IMR-90 (cell line): ENCODE data around the gene ABHD17C. TPM values are rescaled to one million over a fixed set of nuclear protein-coding genes. Genes with fewer than 3 reads are reported as not detected.

Source experiments
- ATAC-seq: fragments of 200-7000 bp; cut with Tn5 transposase; 2 replicates; pipeline ENCODE4 v1.9.1; 2020; ENCODE audit warnings: low read depth, mild to moderate bottlenecking, moderate library complexity
- BruUV-seq: library from RNA; stranded (reverse); fragments of 400-500 nt; replicated peaks from 2 replicates; lab custom pipeline; 2021; lab: Mats Ljungman, UMichigan
- CTCF ChIA-PET: fragments of 300-600 bp; formaldehyde crosslinking; extraction: SDS; loops from one replicate; lab custom pipeline; 2021; ENCODE audit warnings: antibody characterized with exemption; lab: Yijun Ruan, JAX
- POLR2A ChIA-PET: fragments of 300-600 bp; sonication (Branson Sonifier 250); formaldehyde crosslinking; loops from one replicate; lab custom pipeline; 2022; ENCODE audit warnings: antibody characterized with exemption; ENCODE audit not compliant: unreplicated experiment; lab: Charles Lee
- DNase-seq: peaks from one replicate; pipeline ENCODE4 v3.0.0; 2013
- H2AFZ ChIP-seq: replicated peaks from 2 replicates; pipeline ENCODE3; 2013; ENCODE audit warnings: low read length, mild to moderate bottlenecking; ENCODE audit not compliant: poor library complexity
- H2AK5ac ChIP-seq: 2 replicates; pipeline ENCODE4 v1.6.1; 2013; ENCODE audit warnings: low read depth, low read length, inconsistent platforms
- H2AK9ac ChIP-seq: replicated peaks from 2 replicates; pipeline ENCODE3; 2013; ENCODE audit warnings: mild to moderate bottlenecking, low read depth, low read length, moderate library complexity; ENCODE audit not compliant: poor library complexity
- H2BK120ac ChIP-seq: 2 replicates; pipeline ENCODE4 v1.6.1; 2013; ENCODE audit warnings: low read depth, low read length, inconsistent platforms
- H2BK15ac ChIP-seq: 3 replicates; pipeline ENCODE4 v1.6.1; 2013; ENCODE audit warnings: low read depth, low read length, inconsistent platforms
- H2BK20ac ChIP-seq: 2 replicates; pipeline ENCODE4 v1.6.1; 2013; ENCODE audit warnings: low read depth, mild to moderate bottlenecking, inconsistent platforms, low read length, moderate library complexity
- H2BK5ac ChIP-seq: 2 replicates; pipeline ENCODE4 v1.6.1; 2013; ENCODE audit warnings: mild to moderate bottlenecking, low read depth, low read length, inconsistent platforms; ENCODE audit not compliant: poor library complexity, severe bottlenecking
- H3K14ac ChIP-seq: replicated peaks from 2 replicates; pipeline ENCODE4 v1.6.1; 2013; ENCODE audit warnings: low read depth, low read length, inconsistent platforms
- H3K18ac ChIP-seq: 2 replicates; pipeline ENCODE4 v1.6.1; 2013; ENCODE audit warnings: low read depth, low read length, control low read depth
- H3K23ac ChIP-seq: 2 replicates; pipeline ENCODE4 v1.6.1; 2013; ENCODE audit warnings: low read depth, low read length, inconsistent platforms
- H3K27ac ChIP-seq: 2 replicates; pipeline ENCODE4 v1.5.1; 2013; ENCODE audit warnings: mild to moderate bottlenecking, control low read depth, low read length; ENCODE audit not compliant: insufficient read depth
- H3K27me3 ChIP-seq: 2 replicates; pipeline ENCODE4 v1.6.1; 2013; ENCODE audit warnings: low read length; ENCODE audit not compliant: control insufficient read depth, insufficient read depth
- H3K36me3 ChIP-seq: 2 replicates; pipeline ENCODE4 v1.6.1; 2013; ENCODE audit warnings: low read length, mixed read lengths; ENCODE audit not compliant: control insufficient read depth, insufficient read depth
- H3K4ac ChIP-seq: 2 replicates; pipeline ENCODE4 v1.6.1; 2013; ENCODE audit warnings: low read depth, low read length, inconsistent platforms
- H3K4me1 ChIP-seq: 2 replicates; pipeline ENCODE4 v1.6.1; 2013; ENCODE audit warnings: low read length, mixed read lengths; ENCODE audit not compliant: control insufficient read depth, insufficient read depth
- H3K4me2 ChIP-seq: 2 replicates; pipeline ENCODE4 v1.6.1; 2013; ENCODE audit warnings: low read depth, mild to moderate bottlenecking, control low read depth, low read length, moderate library complexity
- H3K4me3 ChIP-seq: 2 replicates; pipeline ENCODE4 v1.5.1; 2013; ENCODE audit warnings: low read depth, mild to moderate bottlenecking, control low read depth, low read length, moderate library complexity; ENCODE audit not compliant: insufficient read depth
- H3K56ac ChIP-seq: 2 replicates; pipeline ENCODE4 v1.6.1; 2013; ENCODE audit warnings: low read length, inconsistent platforms; ENCODE audit not compliant: insufficient read depth; ENCODE audit errors: extremely low read depth
- H3K79me1 ChIP-seq, 2 experiments: 2 replicates each; pipeline ENCODE4 v1.6.1; 2013; ENCODE audit warnings: low read length in 2 of 2, inconsistent platforms in 1 of 2, low read depth in 1 of 2
- H3K9ac ChIP-seq: 2 replicates; pipeline ENCODE4 v1.6.1; 2013; ENCODE audit warnings: low read depth, low read length, control low read depth
- H3K9me1 ChIP-seq: 2 replicates; pipeline ENCODE4 v1.6.1; 2013; ENCODE audit warnings: low read length, inconsistent platforms; ENCODE audit not compliant: insufficient read depth
- H3K9me3 ChIP-seq: 2 replicates; pipeline ENCODE4 v1.6.1; 2013; ENCODE audit warnings: low read length; ENCODE audit not compliant: control insufficient read depth, insufficient read depth
- H4K20me1 ChIP-seq: 2 replicates; pipeline ENCODE4 v1.6.1; 2013; ENCODE audit warnings: low read length, inconsistent platforms; ENCODE audit not compliant: insufficient read depth
- H4K5ac ChIP-seq: 2 replicates; pipeline ENCODE4 v1.6.1; 2013; ENCODE audit warnings: mild to moderate bottlenecking, low read depth, low read length, control low read depth
- H4K8ac ChIP-seq, 2 experiments: 2 replicates each; pipeline ENCODE4 v1.6.1; 2013; ENCODE audit warnings: low read depth in 2 of 2, low read length in 2 of 2, control low read depth in 1 of 2, inconsistent platforms in 1 of 2
- H4K91ac ChIP-seq: 2 replicates; pipeline ENCODE4 v1.6.1; 2013; ENCODE audit warnings: low read depth, low read length, inconsistent platforms; ENCODE audit not compliant: insufficient read depth
- BHLHE40 ChIP-seq: fragments of 150-350 bp; IDR thresholded peaks from 2 replicates; pipeline ENCODE4 v1.6.1; 2016; ENCODE audit warnings: mild to moderate bottlenecking, low read depth, low read length
- CEBPB ChIP-seq: IDR thresholded peaks from 2 replicates; pipeline ENCODE4 v1.6.1; 2012; ENCODE audit warnings: low read depth, low read length, improper control_type of control experiment
- CHD1 ChIP-seq: IDR thresholded peaks from 2 replicates; pipeline ENCODE4 v1.6.1; 2012; ENCODE audit warnings: low read depth, low read length, improper control_type of control experiment
- CTCF ChIP-seq: conservative IDR thresholded peaks from 2 replicates; pipeline ENCODE4 v1.5.1; 2012; ENCODE audit warnings: mild to moderate bottlenecking, low read depth, low read length, improper control_type of control experiment
- ELK1 ChIP-seq: fragments of 150-350 bp; IDR thresholded peaks from 2 replicates; pipeline ENCODE4 v1.6.1; 2016; ENCODE audit warnings: low read depth, mild to moderate bottlenecking, low read length, moderate library complexity, borderline replicate concordance
- FOS ChIP-seq: fragments of 150-350 bp; IDR thresholded peaks from 2 replicates; pipeline ENCODE4 v1.6.1; 2016; ENCODE audit warnings: low read depth, low read length
- MAFK ChIP-seq: IDR thresholded peaks from 2 replicates; pipeline ENCODE4 v1.6.1; 2012; ENCODE audit warnings: low read depth, low read length, improper control_type of control experiment
- MAZ ChIP-seq: IDR thresholded peaks from 2 replicates; pipeline ENCODE4 v1.6.1; 2012; ENCODE audit warnings: low read depth, mild to moderate bottlenecking, low read length, improper control_type of control experiment, moderate library complexity, borderline replicate concordance
- MXI1 ChIP-seq: IDR thresholded peaks from 2 replicates; pipeline ENCODE4 v1.6.1; 2012; ENCODE audit warnings: low read depth, mild to moderate bottlenecking, low read length, moderate library complexity, borderline replicate concordance
- NFE2L2 ChIP-seq: fragments of 150-350 bp; IDR thresholded peaks from 2 replicates; pipeline ENCODE4 v1.6.1; 2016; ENCODE audit warnings: low read depth, mild to moderate bottlenecking, low read length
- POLR2A ChIP-seq: IDR thresholded peaks from 2 replicates; pipeline ENCODE4 v1.6.1; 2012; ENCODE audit warnings: mild to moderate bottlenecking, low read depth, low read length
- RCOR1 ChIP-seq: IDR thresholded peaks from 2 replicates; pipeline ENCODE4 v1.6.1; 2012; ENCODE audit warnings: mild to moderate bottlenecking, low read length, improper control_type of control experiment; ENCODE audit not compliant: insufficient replicate concordance
- RFX5 ChIP-seq: IDR thresholded peaks from 2 replicates; pipeline ENCODE4 v1.8.0; 2012; ENCODE audit warnings: low read depth, mild to moderate bottlenecking, low read length, moderate library complexity
- SMC3 ChIP-seq: fragments of 150-350 bp; IDR thresholded peaks from 2 replicates; pipeline ENCODE4 v1.6.1; 2016; ENCODE audit warnings: low read depth, mild to moderate bottlenecking, antibody characterized with exemption, low read length, moderate library complexity
- USF2 ChIP-seq: fragments of 150-350 bp; IDR thresholded peaks from 2 replicates; pipeline ENCODE4 v1.6.1; 2017; ENCODE audit warnings: mild to moderate bottlenecking, antibody characterized with exemption, low read length, low read depth
- WGBS, 2 experiments: methylation state at CpG; one replicate each; pipeline versions ENCODE4 v1.1.5 to v1.1.7; 2013; ENCODE audit warnings: missing lambda C conversion rate in 2 of 2; ENCODE audit not compliant: insufficient read length in 1 of 2; ENCODE audit errors: extremely low coverage in 2 of 2; 5-methylcytosine and 5-hydroxymethylcytosine counted together
- dilution Hi-C: fragments of 300-500 bp; cut with HindIII; formaldehyde crosslinking; loops from one replicate; pipeline ENCODE4 v1.14.3; 2018; ENCODE audit warnings: low sequenced_read_pairs; ENCODE audit not compliant: unreplicated experiment
- in situ Hi-C: fragments of 300-500 bp; cut with MboI; formaldehyde crosslinking; loops from 3 replicates; pipeline ENCODE4 v1.14.3; 2019; ENCODE audit warnings: low sequenced_read_pairs, inconsistent platforms, mixed read lengths
- intact Hi-C: fragments of 100-400 bp; cut with micrococcal nuclease; formaldehyde crosslinking; loops from 2 replicates; pipeline ENCODE4 v1.10.0; 2022
- polyA plus RNA-seq, 3 experiments: library from polyadenylated mRNA; depleted of rRNA; stranded (reverse); fragments of >200 nt; gene quantifications; 2 replicates each; pipeline ENCODE4 v1.2.3, GENCODE V29; 2012; ENCODE audit warnings: low replicate concordance in 1 of 3
- total RNA-seq: library from RNA; depleted of rRNA; stranded (reverse); fragments of >200 nt; gene quantifications from 2 replicates; pipeline ENCODE4 v1.2.3, GENCODE V29; 2012

The ABHD17C gene
- total and polyA plus RNA-seq, 2 of the 4 experiments (the other 2 are of a cell fraction): 5.4 to 10.3 TPM

GRCh38 chr15:80682201-80682600 is 12.9 kb upstream of the ABHD17C start:
- Histone ChIP-seq H4K8ac (no peak overlapping the region), H2BK20ac (no peak overlapping the region), H3K4me3 (no peak overlapping the region), H2BK120ac (no peak overlapping the region), H2AFZ (no peak overlapping the region), H3K27me3 (peaks cover 3% of the 10 kb centered on the region; the same call in 1 of the 2 replicates), H3K14ac (no peak overlapping the region), H3K23ac (no peak overlapping the region), H2BK5ac (no peak overlapping the region), H3K4me2 (no peak overlapping the region), H4K91ac (no peak overlapping the region), H3K27ac (no peak overlapping the region), H2AK5ac (no peak overlapping the region), H3K9me1 (no peaks in the 10 kb centered on the region), H3K79me1 (no peaks in the 10 kb centered on the region), H3K4ac (no peak overlapping the region), H3K4me1 (no peaks in the 10 kb centered on the region), H3K36me3 (no peaks in the 10 kb centered on the region), H2AK9ac (no peak overlapping the region), H4K5ac (no peak overlapping the region), H3K18ac (no peak overlapping the region), H3K9ac (no peak overlapping the region), H4K20me1 (no peaks in the 10 kb centered on the region), H3K56ac (no peak overlapping the region), H2BK15ac (no peak overlapping the region), H3K9me3 (no peaks in the 10 kb centered on the region)
- ChIA-PET POLR2A (no interaction called here), CTCF (interaction anchor here (0.8 kb wide), 1 partner anchor 10 kb away, joined by 3 read pairs; no protein-coding TSS in a partner anchor)
- WGBS, 2 experiments: no CpG with 5 or more reads among the region's 4 CpGs
- in situ Hi-C loops (no loop called here), intact Hi-C loops (no loop called here), dilution Hi-C loops (no loop called here)
- no TSS peak for BruUV-seq
- TF ChIP-seq RCOR1: no peak
- TF ChIP-seq FOS: no peak
- no peak for TF ChIP-seq MAZ
- no peak for TF ChIP-seq CEBPB
- TF ChIP-seq CTCF: no peak
- no peak for TF ChIP-seq CHD1
- no peak for TF ChIP-seq NFE2L2
- TF ChIP-seq USF2: no peak
- no peak for TF ChIP-seq MAFK
- TF ChIP-seq ELK1: no peak
- no peak for TF ChIP-seq BHLHE40
- TF ChIP-seq POLR2A: no peak
- TF ChIP-seq SMC3: no peak
- TF ChIP-seq RFX5: no peak
- TF ChIP-seq MXI1: no peak
- ATAC-seq (no peak), DNase-seq (no peak)
